K562 (cell line): Measurements from ENCODE around the gene HMCN1. TPM values are rescaled to one million over a fixed set of nuclear protein-coding genes. Genes with fewer than 3 reads are reported as not detected.

Source experiments
- ATAC-seq: fragments of 200-7000 bp; cut with Tn5 transposase; 3 replicates; pipeline ENCODE4 v1.9.1; 2020; ENCODE audit warnings: moderate library complexity
- BruUV-seq: library from RNA; stranded (reverse); fragments of 400-500 nt; replicated peaks from 2 replicates; lab custom pipeline; 2021; lab: Mats Ljungman, UMichigan
- CTCF ChIA-PET: fragments of 300-600 bp; formaldehyde crosslinking; extraction: SDS; loops from one replicate; lab custom pipeline; 2021; ENCODE audit warnings: low intra/inter-chr PET ratio; lab: Yijun Ruan, JAX
- POLR2A ChIA-PET: fragments of 300-600, 350-650 bp; sonication (Branson Sonifier 250); formaldehyde crosslinking; extraction: SDS; loops from one replicate; lab custom pipeline; 2021; ENCODE audit warnings: antibody characterized with exemption, inconsistent platforms; lab: Yijun Ruan, JAX
- DNase-seq, 4 experiments: peaks; one replicate each; pipeline versions ENCODE4 v3.0.0 to v3.0.0-alpha.2; 2011 to 2018; ENCODE audit warnings: low spot score in 3 of 4, mixed read lengths in 3 of 4; ENCODE audit errors: extremely low read depth in 1 of 4
- FAIRE-seq: peaks from 2 replicates; lab custom pipeline; 2011; peaks lifted over from hg19 to GRCh38; lab: Jason Lieb, UNC
- H2AFZ ChIP-seq: 2 replicates; pipeline ENCODE4 v1.6.0; 2011; ENCODE audit warnings: low read depth, low read length, control low read depth, inconsistent platforms
- H3K27ac ChIP-seq: fragments of 200-600 bp; 3 replicates; pipeline ENCODE4 v1.8.0; 2011; ENCODE audit warnings: low read depth, mild to moderate bottlenecking, control low read depth, inconsistent platforms, low read length, moderate library complexity, mixed read lengths; ENCODE audit errors: extremely low read depth
- H3K27me3 ChIP-seq, 2 experiments: fragments of 300-600 bp in 1 of 2; 2 replicates in 1 of 2; 3 replicates in 1 of 2; pipeline versions ENCODE4 v1.6.0 to v1.8.0; 2011; ENCODE audit warnings: inconsistent platforms in 2 of 2, low read length in 2 of 2, mild to moderate bottlenecking in 1 of 2, mixed read lengths in 1 of 2, moderate library complexity in 1 of 2; ENCODE audit not compliant: control insufficient read depth in 2 of 2, insufficient read depth in 2 of 2
- H3K36me3 ChIP-seq: fragments of 300-600 bp; 3 replicates; pipeline ENCODE4 v1.8.0; 2011; ENCODE audit warnings: mild to moderate bottlenecking, low read length, inconsistent platforms; ENCODE audit not compliant: control insufficient read depth, insufficient read depth
- H3K4me1 ChIP-seq, 2 experiments: fragments of 200-600 bp in 1 of 2; replicated peaks in 1 of 2; 2 replicates in 1 of 2; 3 replicates in 1 of 2; pipeline versions ENCODE4 v1.5.1 to v1.8.0; 2011; ENCODE audit warnings: inconsistent platforms in 2 of 2, low read length in 2 of 2, mild to moderate bottlenecking in 1 of 2, mixed read lengths in 1 of 2, moderate library complexity in 1 of 2; ENCODE audit not compliant: control insufficient read depth in 2 of 2, insufficient read depth in 2 of 2
- H3K4me2 ChIP-seq: 2 replicates; pipeline ENCODE4 v1.6.1; 2011; ENCODE audit warnings: low read length, control low read depth, inconsistent platforms, mixed read lengths; ENCODE audit not compliant: insufficient read depth
- H3K4me3 ChIP-seq: fragments of 200-600 bp; sonication (generic), shearing (Covaris generic); 2 replicates; pipeline ENCODE4 v1.5.1; 2016; ENCODE audit warnings: control low read depth, inconsistent platforms
- H3K79me2 ChIP-seq: fragments of 200-600 bp; 3 replicates; pipeline ENCODE4 v1.8.0; 2011; ENCODE audit warnings: low read length, inconsistent platforms; ENCODE audit not compliant: control insufficient read depth, insufficient read depth
- H3K9ac ChIP-seq, 2 experiments: 2 replicates each; pipeline versions ENCODE4 v1.6.0 to v1.6.1; 2011; ENCODE audit warnings: low read depth in 2 of 2, low read length in 2 of 2, control low read depth in 1 of 2, inconsistent platforms in 1 of 2, mild to moderate bottlenecking in 1 of 2, mixed read lengths in 1 of 2; ENCODE audit not compliant: insufficient read depth in 1 of 2
- H3K9me1 ChIP-seq: one replicate; pipeline ENCODE4 v1.6.0; 2011; ENCODE audit warnings: inconsistent platforms, mild to moderate bottlenecking, low read length, moderate library complexity; ENCODE audit not compliant: control insufficient read depth, insufficient read depth
- H3K9me3 ChIP-seq: replicated peaks from 2 replicates; pipeline ENCODE4 v1.5.1; 2011; ENCODE audit warnings: low read depth, low read length, inconsistent platforms; ENCODE audit not compliant: control insufficient read depth, insufficient read depth
- H4K20me1 ChIP-seq: replicated peaks from 2 replicates; pipeline ENCODE4 v1.6.1; 2011; ENCODE audit warnings: low read length, inconsistent platforms, mixed read lengths; ENCODE audit not compliant: control insufficient read depth, insufficient read depth
- ATF1 ChIP-seq, 2 experiments: fragments of 450-650 bp in 1 of 2; IDR thresholded peaks; 2 replicates each; pipeline ENCODE4 v1.6.1; 2016; ENCODE audit warnings: missing compliant biosample characterization in 1 of 2, missing genetic modification characterization in 1 of 2
- BRF1 ChIP-seq: IDR thresholded peaks from 3 replicates; pipeline ENCODE4 v1.6.1; 2011; ENCODE audit warnings: borderline replicate concordance, mild to moderate bottlenecking; ENCODE audit not compliant: insufficient read length; ENCODE audit errors: extremely low read depth
- CBFA2T2 ChIP-seq: fragments of 450-650 bp; conservative IDR thresholded peaks from 2 replicates; pipeline ENCODE4 v1.6.1; 2017; ENCODE audit warnings: mild to moderate bottlenecking
- CBX3 ChIP-seq, 2 experiments: IDR thresholded peaks; 1 replicate in 1 of 2; 2 replicates in 1 of 2; pipeline ENCODE4 v1.6.1; 2012; ENCODE audit warnings: inconsistent platforms in 2 of 2, low read length in 2 of 2, borderline replicate concordance in 1 of 2, control low read depth in 1 of 2
- CREM ChIP-seq: IDR thresholded peaks from 2 replicates; pipeline ENCODE4 v1.6.1; 2014; ENCODE audit warnings: antibody characterized with exemption, low read depth
- DMBX1 ChIP-seq: fragments of 250-450 bp; sonication (Bioruptor Pico); IDR thresholded peaks from 2 replicates; pipeline ENCODE4 v1.8.0; 2022; ENCODE audit warnings: inconsistent platforms, mild to moderate bottlenecking, moderate library complexity, borderline replicate concordance
- HSF4 ChIP-seq: fragments of 250-450 bp; sonication (Bioruptor Pico); IDR thresholded peaks from 2 replicates; pipeline ENCODE4 v2.1.2; 2022; ENCODE audit warnings: mild to moderate bottlenecking, moderate library complexity, borderline replicate concordance
- JUND ChIP-seq, 2 experiments: IDR thresholded peaks; 2 replicates in 1 of 2; 3 replicates in 1 of 2; pipeline ENCODE4 v1.6.1; 2011; ENCODE audit warnings: borderline replicate concordance in 2 of 2, low read depth in 2 of 2, low read length in 2 of 2, improper control_type of control experiment in 1 of 2, missing biosample characterization in 1 of 2, missing genetic modification characterization in 1 of 2, missing genetic modification reagents in 1 of 2
- NR2C2 ChIP-seq, 2 experiments: fragments of 200-800 bp in 1 of 2; sonication (Bioruptor generic) in 1 of 2; sonication (generic) in 1 of 2; formaldehyde crosslinking in 1 of 2; IDR thresholded peaks; 2 replicates each; pipeline versions ENCODE4 v1.6.1 to v1.8.0; 2016 to 2022; ENCODE audit warnings: mild to moderate bottlenecking in 1 of 2, missing compliant biosample characterization in 1 of 2, missing genetic modification characterization in 1 of 2, missing genetic modification reagents in 1 of 2
- PPARD ChIP-seq: fragments of 250-450 bp; sonication (Bioruptor Pico); IDR thresholded peaks from 2 replicates; pipeline ENCODE4 v1.8.0; 2022; ENCODE audit warnings: inconsistent platforms, mild to moderate bottlenecking, moderate library complexity
- RBM22 ChIP-seq: fragments of 200-400 bp; formaldehyde crosslinking; IDR thresholded peaks from 2 replicates; pipeline ENCODE4 v1.6.1; 2018; ENCODE audit warnings: low read length, low read depth; ENCODE audit not compliant: poor library complexity, severe bottlenecking
- TAL1 ChIP-seq: fragments of 450-650 bp; IDR thresholded peaks from 2 replicates; pipeline ENCODE4 v1.6.1; 2016; ENCODE audit warnings: mild to moderate bottlenecking
- TCF3 ChIP-seq: sonication (generic); formaldehyde crosslinking; IDR thresholded peaks from 2 replicates; pipeline ENCODE4 v1.4.0; 2020; ENCODE audit warnings: mild to moderate bottlenecking, missing genetic modification reagents
- TEAD4 ChIP-seq, 2 experiments: sonication (generic) in 1 of 2; formaldehyde crosslinking in 1 of 2; IDR thresholded peaks; 2 replicates each; pipeline versions ENCODE4 v1.6.1 to v1.8.0; 2012 to 2022; ENCODE audit warnings: borderline replicate concordance in 1 of 2, inconsistent platforms in 1 of 2, low read length in 1 of 2, mild to moderate bottlenecking in 1 of 2, missing genetic modification reagents in 1 of 2
- TRIM24 ChIP-seq, 2 experiments: fragments of 450-650 bp; IDR thresholded peaks; 2 replicates each; pipeline ENCODE4 v1.6.1; 2016
- ZBTB33 ChIP-seq: sonication (generic); formaldehyde crosslinking; IDR thresholded peaks from 2 replicates; pipeline ENCODE4 v1.8.1; 2023; ENCODE audit warnings: mild to moderate bottlenecking, missing genetic modification reagents
- ZSCAN29 ChIP-seq: fragments of 450-650 bp; IDR thresholded peaks from 2 replicates; pipeline ENCODE4 v1.6.1; 2017
- WGBS: fragments of 100-300 bp; shearing (Covaris generic); methylation state at CpG from one replicate; pipeline ENCODE4 v1.1.6; 2016; ENCODE audit warnings: low coverage, mixed read lengths; ENCODE audit not compliant: insufficient coverage; ENCODE audit errors: missing lambda C conversion rate; 5-methylcytosine and 5-hydroxymethylcytosine counted together
- in situ Hi-C: fragments of 300-500 bp; cut with MboI; formaldehyde crosslinking; loops from 4 replicates; pipeline ENCODE4 v1.15.0; 2018; ENCODE audit warnings: inconsistent platforms, mixed read lengths
- intact Hi-C: fragments of 100-400 bp; cut with micrococcal nuclease; formaldehyde crosslinking; loops from 2 replicates; pipeline ENCODE4 v1.14.2; 2022
- polyA plus RNA-seq, 8 experiments: library from polyadenylated mRNA; depleted of rRNA in 4 of 8; stranded (reverse) in 5 of 8; unstranded in 3 of 8; fragments of >200 nt; fragmentation: Nextera tagmentation in 2 of 8; fragmentation: Illumina TruSeq in 1 of 8; extraction: Ambion mirVana in 2 of 8; extraction: Trizol in 1 of 8; gene quantifications; 2 replicates each; pipeline versions ENCODE4 v1.2.1 to v1.2.3, GENCODE V29; 2011 to 2014; ENCODE audit warnings: inconsistent platforms in 1 of 8, missing spikeins in 1 of 8
- total RNA-seq, 7 experiments: library from RNA; depleted of rRNA in 6 of 7; stranded (reverse); fragments of >200 nt in 6 of 7; fragmentation: Illumina TruSeq in 2 of 7; extraction: Trizol in 2 of 7; gene quantifications; 2 replicates each; pipeline versions ENCODE4 v1.2.1 to v1.2.3, GENCODE V29; 2011 to 2021; ENCODE audit warnings: low replicate concordance in 1 of 7
- TF ChIP-seq, protein P1 (sequence below): fragments of 450-650 bp; IDR thresholded peaks from 2 replicates; pipeline ENCODE4 v1.6.1; 2017; ENCODE audit warnings: mild to moderate bottlenecking, moderate library complexity

Gene HMCN1
- total and polyA plus RNA-seq, 9 of the 15 experiments (the other 6 are each of a cell fraction or from before 2014, with no cell fraction given) = 0.07 to 0.36 (median 0.21) TPM

DNA sequence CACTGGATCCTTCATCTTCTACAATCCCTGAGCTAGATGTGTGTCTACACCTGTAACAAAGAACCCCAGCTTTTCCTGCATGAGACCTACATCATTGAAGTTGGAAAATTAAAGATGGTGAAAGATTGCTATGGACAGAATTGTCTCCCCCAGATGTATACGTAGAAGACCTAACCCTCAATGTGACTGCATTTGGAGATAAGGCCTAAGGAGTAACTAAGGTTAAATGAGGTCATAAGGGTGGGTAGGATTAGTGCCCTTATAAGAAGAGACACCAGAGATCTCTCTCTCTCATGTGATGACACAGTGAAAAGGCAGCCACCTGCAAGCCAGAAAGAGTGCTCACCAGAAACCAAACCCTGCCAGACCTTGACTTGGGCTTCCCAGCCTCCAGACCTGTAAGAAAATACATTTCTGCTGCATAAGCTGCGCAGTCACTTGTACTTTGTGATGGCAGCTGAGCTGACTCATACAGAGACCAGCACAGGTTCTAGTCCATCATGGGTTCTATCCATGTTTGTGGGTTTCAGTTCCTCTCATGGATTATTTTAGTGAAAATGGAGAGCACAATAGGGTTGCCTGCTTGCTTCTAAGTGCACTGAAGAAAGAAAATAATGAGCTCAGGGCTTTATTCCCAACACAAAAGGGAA lies 460.0 kb downstream of the HMCN1 start:
- WGBS = 15% methylated on average over 2 of the region's 2 CpGs
- no TSS peak for BruUV-seq
- TF ChIP-seq CBFA2T2 = peak; percentile 68
- TF ChIP-seq, protein P1, sequence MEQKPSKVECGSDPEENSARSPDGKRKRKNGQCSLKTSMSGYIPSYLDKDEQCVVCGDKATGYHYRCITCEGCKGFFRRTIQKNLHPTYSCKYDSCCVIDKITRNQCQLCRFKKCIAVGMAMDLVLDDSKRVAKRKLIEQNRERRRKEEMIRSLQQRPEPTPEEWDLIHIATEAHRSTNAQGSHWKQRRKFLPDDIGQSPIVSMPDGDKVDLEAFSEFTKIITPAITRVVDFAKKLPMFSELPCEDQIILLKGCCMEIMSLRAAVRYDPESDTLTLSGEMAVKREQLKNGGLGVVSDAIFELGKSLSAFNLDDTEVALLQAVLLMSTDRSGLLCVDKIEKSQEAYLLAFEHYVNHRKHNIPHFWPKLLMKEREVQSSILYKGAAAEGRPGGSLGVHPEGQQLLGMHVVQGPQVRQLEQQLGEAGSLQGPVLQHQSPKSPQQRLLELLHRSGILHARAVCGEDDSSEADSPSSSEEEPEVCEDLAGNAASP = 0 out of 2 replicates have a peak, but pooled peaks have one; percentile 29
- 0 out of 2 replicates have a peak, but pooled peaks have one; percentile 8 for TF ChIP-seq JUND (IDR thresholded peaks at IDR 0.05; ENCODE audit: borderline replicate concordance, low read depth, low read length)
- TF ChIP-seq JUND (tag; IDR thresholded peaks at IDR 0.05; ENCODE audit: borderline replicate concordance, low read depth, low read length) = peak; percentile 75; the same call in 2 of the 3 replicates
- TF ChIP-seq PPARD (CRISPR knock-in tag) = no peak
- TF ChIP-seq CBX3 (IDR thresholded peaks at IDR 0.05; ENCODE audit: borderline replicate concordance in 1 of 2, low read length in 2 of 2) = peak in 1 of 2 experiments; percentile 24; a peak in 1 of 3 replicates
- no peak for TF ChIP-seq ATF1 (CRISPR knock-in tag; IDR thresholded peaks at IDR 0.05)
- 0 out of 2 replicates have a peak, but pooled peaks have one; percentile 26 for TF ChIP-seq ATF1 (tag; IDR thresholded peaks at IDR 0.05)
- TF ChIP-seq TEAD4 (IDR thresholded peaks at IDR 0.05; ENCODE audit: low read length) = peak; percentile 40; the same call in 1 of the 2 replicates
- TF ChIP-seq TEAD4 (CRISPR knock-in tag; IDR thresholded peaks at IDR 0.05; ENCODE audit: borderline replicate concordance) = no peak
- no peak for TF ChIP-seq ZSCAN29
- peak; percentile 47; the same call in 1 of the 2 replicates for TF ChIP-seq DMBX1
- peak; percentile 61 for TF ChIP-seq TAL1
- TF ChIP-seq HSF4 (CRISPR knock-in tag) = no peak
- TF ChIP-seq ZBTB33 (CRISPR knock-in tag) = no peak
- no peak for TF ChIP-seq NR2C2 (CRISPR knock-in tag; IDR thresholded peaks at IDR 0.05)
- peak; percentile 24; the same call in 1 of the 2 replicates for TF ChIP-seq NR2C2 (tag; IDR thresholded peaks at IDR 0.05)
- TF ChIP-seq RBM22 = no peak
- peak; percentile 82 to 86 for TF ChIP-seq TRIM24 (IDR thresholded peaks at IDR 0.05)
- 0 out of 2 replicates have a peak, but pooled peaks have one; percentile 17 for TF ChIP-seq CREM
- peak; percentile 75 for TF ChIP-seq TCF3 (CRISPR knock-in tag)
- no peak for TF ChIP-seq BRF1

More for the DNA sequence above, 460.0 kb downstream of the HMCN1 start:
- DNase-seq (peak in 1 of 4 experiments; percentile 20), FAIRE-seq (no peak), ATAC-seq (no peak)
- H2AFZ ChIP-seq = no peak overlapping the region
- H3K4me2 ChIP-seq = no peak overlapping the region
- H3K9ac ChIP-seq = no peak overlapping the region
- no peaks in the 10 kb centered on the region for H3K9me1 ChIP-seq
- H3K79me2 ChIP-seq = no peaks in the 10 kb centered on the region
- peak overlapping the region; percentile 72; the same call in 1 of the 3 replicates for H3K27ac ChIP-seq
- no peaks in the 10 kb centered on the region for H3K36me3 ChIP-seq
- in situ Hi-C loops = no loop called here
- peaks cover 26% of the 10 kb centered on the region for H3K9me3 ChIP-seq
- peaks cover 0 to 30% of the 10 kb centered on the region in 2 experiments; a peak in 3 of 5 replicates for H3K4me1 ChIP-seq
- no peak overlapping the region for H3K4me3 ChIP-seq
- intact Hi-C loops = no loop called here
- ChIA-PET POLR2A (interaction anchor here (0.8 kb wide), 1 partner anchor 13 kb away, joined by 3 read pairs; no protein-coding TSS in a partner anchor), CTCF (no interaction called here)
- H4K20me1 ChIP-seq = no peaks in the 10 kb centered on the region
- no peaks in the 10 kb centered on the region for H3K27me3 ChIP-seq
